GM12865 (cell line): ENCODE measurements around the gene KIF3A.

ENCODE experiments used
- DNase-seq: peaks from one replicate; pipeline ENCODE4 v3.0.0; 2010; ENCODE audit warnings: low read depth
- H3K4me3 ChIP-seq: 2 replicates; pipeline ENCODE4 v1.5.1; 2011; ENCODE audit warnings: mild to moderate bottlenecking, low read depth, low read length, control low read depth
- CTCF ChIP-seq: IDR thresholded peaks from 2 replicates; pipeline ENCODE4 v1.5.1; 2011; ENCODE audit warnings: low read length, control low read depth, low read depth, inconsistent platforms; ENCODE audit not compliant: insufficient read depth; ENCODE audit errors: missing control alignments

The KIF3A gene

DNA sequence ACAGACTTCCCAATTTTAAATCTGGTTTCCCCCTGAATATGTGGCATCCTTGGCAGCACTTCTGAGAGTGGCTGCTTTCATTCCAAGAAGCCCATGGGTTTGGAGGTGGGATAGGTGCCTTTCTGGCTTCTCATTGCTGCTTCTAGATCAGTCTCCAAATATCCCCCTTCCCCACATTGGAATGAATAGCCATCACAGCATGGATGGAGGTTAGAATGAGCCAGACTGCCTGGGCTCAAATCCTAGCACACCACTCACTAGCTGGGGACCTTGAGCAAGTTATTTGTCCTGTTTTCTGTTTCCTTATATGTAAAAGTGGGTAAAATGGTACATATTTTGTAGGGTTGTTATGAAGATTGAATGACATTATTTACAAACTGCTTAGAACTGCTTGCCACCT, 93.2 kb downstream of the KIF3A start:
- DNase-seq: no peak
- TF ChIP-seq CTCF: no peak

More for the DNA sequence above, 93.2 kb downstream of the KIF3A start:
- no peak overlapping the region for H3K4me3 ChIP-seq
